Measurements from ENCODE around the gene ATRNL1.

GRCh38 chr10:115046686-115047236 is 46.4 kb upstream of the ATRNL1 start:
- TF ChIP-seq BCL11A (IDR thresholded peaks at IDR 0.05; ENCODE audit: low read depth in 2 of 2, low read length in 2 of 2) (no peak), CTCF (IDR thresholded peaks at IDR 0.05; ENCODE audit: control extremely low read depth in 1 of 3, insufficient read depth in 1 of 3, low read depth in 1 of 3, low read length in 3 of 3) (no peak)

Data from H1 (cell line).